ENCODE results near the gene COPZ1. TPM values are rescaled to one million over a fixed set of nuclear protein-coding genes. Genes with fewer than 3 reads are reported as not detected.

The COPZ1 gene
- total RNA-seq, 1 donor from 2014 or later = 219 TPM

GRCh38 chr12:54355104-54355815, 30.3 kb downstream of the COPZ1 start:
- Histone ChIP-seq H4K20me1 (ENCODE audit: low read depth) (no peaks in the 10 kb centered on the region), H3K4me3 (peak overlapping the region; percentile 53), H3F3A (ENCODE audit: low read depth) (peaks cover 88% of the 10 kb centered on the region), H3K27ac (peak overlapping the region; percentile 99), H3K9me3 (ENCODE audit: low read depth) (no peaks in the 10 kb centered on the region), H3K27me3 (no peaks in the 10 kb centered on the region), H2AFZ (replicated peaks) (no peak overlapping the region), H3K9ac (peak overlapping the region; percentile 56), H3K36me3 (no peaks in the 10 kb centered on the region), H3K4me2 (peak overlapping the region; percentile 90), H3K4me1 (peaks cover 94% of the 10 kb centered on the region), H3K79me2 (ENCODE audit: low read depth) (peaks cover 35% of the 10 kb centered on the region)
- peaks cover 42% of the 10 kb centered on the region for H3K4me1 Mint-ChIP-seq
- no peak overlapping the region for H3K4me3 Mint-ChIP-seq
- H3K9me3 Mint-ChIP-seq = no peaks in the 10 kb centered on the region
- TF ChIP-seq EZH2 (IDR thresholded peaks at IDR 0.05) = no peak
- TF ChIP-seq, protein P1, sequence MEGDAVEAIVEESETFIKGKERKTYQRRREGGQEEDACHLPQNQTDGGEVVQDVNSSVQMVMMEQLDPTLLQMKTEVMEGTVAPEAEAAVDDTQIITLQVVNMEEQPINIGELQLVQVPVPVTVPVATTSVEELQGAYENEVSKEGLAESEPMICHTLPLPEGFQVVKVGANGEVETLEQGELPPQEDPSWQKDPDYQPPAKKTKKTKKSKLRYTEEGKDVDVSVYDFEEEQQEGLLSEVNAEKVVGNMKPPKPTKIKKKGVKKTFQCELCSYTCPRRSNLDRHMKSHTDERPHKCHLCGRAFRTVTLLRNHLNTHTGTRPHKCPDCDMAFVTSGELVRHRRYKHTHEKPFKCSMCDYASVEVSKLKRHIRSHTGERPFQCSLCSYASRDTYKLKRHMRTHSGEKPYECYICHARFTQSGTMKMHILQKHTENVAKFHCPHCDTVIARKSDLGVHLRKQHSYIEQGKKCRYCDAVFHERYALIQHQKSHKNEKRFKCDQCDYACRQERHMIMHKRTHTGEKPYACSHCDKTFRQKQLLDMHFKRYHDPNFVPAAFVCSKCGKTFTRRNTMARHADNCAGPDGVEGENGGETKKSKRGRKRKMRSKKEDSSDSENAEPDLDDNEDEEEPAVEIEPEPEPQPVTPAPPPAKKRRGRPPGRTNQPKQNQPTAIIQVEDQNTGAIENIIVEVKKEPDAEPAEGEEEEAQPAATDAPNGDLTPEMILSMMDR (IDR thresholded peaks at IDR 0.05) = peak; percentile 34
- H3K27me3 Mint-ChIP-seq (ENCODE audit: insufficient read depth, low read depth) = peaks cover under 1% of the 10 kb centered on the region
- H3K36me3 Mint-ChIP-seq = peaks cover 5% of the 10 kb centered on the region
- no peak overlapping the region for H3K27ac Mint-ChIP-seq
- peak; percentile 89 for DNase-seq (ENCODE audit: low spot score)

DNA sequence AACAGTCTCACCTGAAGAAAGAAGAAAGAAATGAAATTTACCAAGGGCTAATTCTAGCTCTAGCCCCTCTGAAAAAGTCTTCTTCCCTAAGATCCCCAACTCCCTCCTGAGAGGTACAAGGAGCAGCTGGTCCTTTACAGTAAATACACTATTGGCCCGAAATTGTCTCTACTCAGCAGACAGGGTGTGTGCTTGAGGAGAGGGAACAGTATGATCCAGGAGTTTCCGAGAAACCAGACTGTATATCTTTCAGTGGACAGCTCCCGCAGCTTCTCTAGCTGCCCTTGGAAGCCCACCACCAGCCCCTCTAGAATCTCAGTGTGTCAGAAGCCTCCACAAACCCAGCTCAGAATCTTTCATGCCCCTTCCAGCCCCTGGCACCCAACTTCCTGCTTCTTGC, 31.3 kb downstream of the COPZ1 start:
- Histone ChIP-seq H3F3A (ENCODE audit: low read depth) (peaks cover 80% of the 10 kb centered on the region), H3K9ac (no peak overlapping the region), H3K27ac (peak overlapping the region; percentile 99), H2AFZ (replicated peaks) (no peak overlapping the region), H4K20me1 (ENCODE audit: low read depth) (no peaks in the 10 kb centered on the region), H3K4me2 (peak overlapping the region; percentile 90), H3K27me3 (no peaks in the 10 kb centered on the region), H3K36me3 (no peaks in the 10 kb centered on the region), H3K4me3 (peak overlapping the region; percentile 53), H3K4me1 (peaks cover 94% of the 10 kb centered on the region), H3K9me3 (ENCODE audit: low read depth) (no peaks in the 10 kb centered on the region), H3K79me2 (ENCODE audit: low read depth) (peaks cover 35% of the 10 kb centered on the region)
- TF ChIP-seq, protein P1 (IDR thresholded peaks at IDR 0.05) = no peak
- TF ChIP-seq EZH2phosphoT487 (IDR thresholded peaks at IDR 0.05) (no peak), EZH2 (IDR thresholded peaks at IDR 0.05) (no peak)
- no peak for DNase-seq (ENCODE audit: low spot score)
- Mint-ChIP-seq H3K36me3 (no peaks in the 10 kb centered on the region), H3K27ac (no peak overlapping the region), H3K9me3 (no peaks in the 10 kb centered on the region), H3K4me3 (no peak overlapping the region), H3K27me3 (ENCODE audit: insufficient read depth, low read depth) (peaks cover 2% of the 10 kb centered on the region), H3K4me1 (peaks cover 41% of the 10 kb centered on the region)

DNA sequence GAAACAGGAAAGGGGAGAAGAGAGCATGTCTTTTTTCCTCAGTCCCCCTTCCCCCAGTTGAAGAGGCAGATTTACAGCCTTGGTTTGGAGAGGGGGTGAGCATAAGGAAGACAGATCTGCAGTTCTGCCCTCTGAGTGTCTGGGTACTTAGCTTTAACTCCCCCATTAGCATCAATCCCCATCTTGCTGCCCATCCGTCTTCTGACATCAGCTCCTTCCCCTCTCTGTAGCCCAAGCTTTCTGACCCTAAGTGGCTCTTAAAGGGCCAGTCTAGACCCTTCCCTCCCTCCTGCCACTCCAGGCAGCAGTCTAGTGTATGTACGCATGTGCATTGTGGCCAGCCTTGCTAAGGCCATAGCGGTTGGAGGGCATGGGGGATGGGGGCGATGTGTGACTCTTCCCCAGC, 32.0 kb downstream of the COPZ1 start:
- peaks cover 2% of the 10 kb centered on the region for H3K27me3 Mint-ChIP-seq (ENCODE audit: insufficient read depth, low read depth)
- H2AFZ ChIP-seq (replicated peaks) = no peak overlapping the region
- H3K36me3 ChIP-seq = no peaks in the 10 kb centered on the region
- H3K27ac Mint-ChIP-seq = no peak overlapping the region
- peaks cover 34% of the 10 kb centered on the region for H3K4me1 Mint-ChIP-seq
- H3K9me3 ChIP-seq (ENCODE audit: low read depth) = no peaks in the 10 kb centered on the region
- H4K20me1 ChIP-seq (ENCODE audit: low read depth) = no peaks in the 10 kb centered on the region
- H3K27me3 ChIP-seq = no peaks in the 10 kb centered on the region
- peak overlapping the region; percentile 11 for H3K9ac ChIP-seq
- no peak for TF ChIP-seq EZH2phosphoT487 (IDR thresholded peaks at IDR 0.05)
- TF ChIP-seq, protein P1 (IDR thresholded peaks at IDR 0.05) = no peak
- TF ChIP-seq EZH2 (IDR thresholded peaks at IDR 0.05) = no peak
- DNase-seq (ENCODE audit: low spot score) = peak; percentile 43
- peaks cover 73% of the 10 kb centered on the region for H3F3A ChIP-seq (ENCODE audit: low read depth)
- peak overlapping the region; percentile 53 for H3K4me3 ChIP-seq
- H3K4me1 ChIP-seq = peaks cover 89% of the 10 kb centered on the region
- no peaks in the 10 kb centered on the region for H3K9me3 Mint-ChIP-seq
- no peak overlapping the region for H3K4me3 Mint-ChIP-seq
- H3K36me3 Mint-ChIP-seq = no peaks in the 10 kb centered on the region
- H3K79me2 ChIP-seq (ENCODE audit: low read depth) = peaks cover 35% of the 10 kb centered on the region
- peak overlapping the region; percentile 90 for H3K4me2 ChIP-seq
- H3K27ac ChIP-seq = peak overlapping the region; percentile 99
